DMS79 (cell line): ENCODE measurements around the gene NUDT7.

Experiments used
- DNase-seq: peaks from one replicate; lab custom pipeline; 2025; lab: John Stamatoyannopoulos, UW

NUDT7 gene

DNA sequence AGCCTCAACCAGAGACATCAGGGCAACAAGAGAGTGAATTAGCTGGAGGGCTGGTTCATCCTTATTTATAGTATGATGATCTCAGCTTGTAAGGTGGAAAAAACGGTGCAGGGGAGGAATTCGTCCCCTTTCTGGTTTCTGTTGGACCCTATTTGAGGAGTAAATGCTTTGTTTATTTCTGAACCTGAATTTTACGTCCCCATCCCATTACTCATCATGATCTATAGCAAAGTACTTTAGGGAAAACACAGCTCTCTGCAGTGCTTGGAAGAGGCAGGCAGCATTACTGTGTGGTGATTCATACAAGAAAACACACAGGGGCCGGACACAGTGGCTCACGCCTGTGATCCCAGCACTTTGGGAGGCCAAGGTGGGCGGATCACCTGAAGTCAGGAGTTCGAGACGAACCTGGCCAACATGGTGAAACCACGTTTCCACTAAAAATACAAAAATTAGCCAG lies 58.1 kb downstream of the NUDT7 start:
- no peak for DNase-seq

DNA sequence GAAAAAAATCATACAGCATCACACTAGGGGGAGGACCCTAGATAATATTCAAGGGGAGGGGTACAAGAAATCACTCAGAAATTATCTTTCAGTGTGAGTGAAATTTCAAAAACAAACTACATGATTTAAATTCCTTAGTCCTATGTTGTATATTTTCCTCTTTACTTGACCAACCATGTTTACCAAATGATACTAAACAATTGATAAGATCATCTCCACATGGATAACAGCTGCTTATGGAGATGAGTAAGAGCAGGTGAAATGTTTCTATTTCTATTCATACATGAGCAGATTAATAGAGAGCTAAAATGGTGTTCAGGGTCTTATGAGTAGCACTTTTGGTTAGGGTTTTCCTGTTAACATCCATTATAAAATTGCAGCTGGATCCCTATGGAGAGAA lies 58.8 kb downstream of the NUDT7 start:
- DNase-seq: no peak

DNA sequence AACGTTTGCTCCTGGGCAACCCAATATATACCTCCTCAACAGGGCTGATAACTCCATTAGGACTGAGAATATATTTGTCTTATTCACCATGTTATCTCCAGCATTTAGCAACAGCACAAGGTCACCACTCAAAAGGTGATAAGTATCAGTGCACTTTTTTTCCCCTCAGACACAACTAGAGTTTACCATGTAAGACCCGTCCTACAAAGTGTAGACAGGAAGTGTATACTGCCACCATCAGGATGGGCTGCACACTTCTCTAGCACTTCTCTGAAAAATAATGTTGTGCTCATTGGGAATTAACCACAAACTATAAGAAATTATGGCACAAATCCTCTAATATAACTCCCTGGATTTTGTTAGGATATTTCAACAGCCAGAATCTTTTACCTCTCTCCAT lies 60.4 kb downstream of the NUDT7 start:
- DNase-seq: no peak

DNA sequence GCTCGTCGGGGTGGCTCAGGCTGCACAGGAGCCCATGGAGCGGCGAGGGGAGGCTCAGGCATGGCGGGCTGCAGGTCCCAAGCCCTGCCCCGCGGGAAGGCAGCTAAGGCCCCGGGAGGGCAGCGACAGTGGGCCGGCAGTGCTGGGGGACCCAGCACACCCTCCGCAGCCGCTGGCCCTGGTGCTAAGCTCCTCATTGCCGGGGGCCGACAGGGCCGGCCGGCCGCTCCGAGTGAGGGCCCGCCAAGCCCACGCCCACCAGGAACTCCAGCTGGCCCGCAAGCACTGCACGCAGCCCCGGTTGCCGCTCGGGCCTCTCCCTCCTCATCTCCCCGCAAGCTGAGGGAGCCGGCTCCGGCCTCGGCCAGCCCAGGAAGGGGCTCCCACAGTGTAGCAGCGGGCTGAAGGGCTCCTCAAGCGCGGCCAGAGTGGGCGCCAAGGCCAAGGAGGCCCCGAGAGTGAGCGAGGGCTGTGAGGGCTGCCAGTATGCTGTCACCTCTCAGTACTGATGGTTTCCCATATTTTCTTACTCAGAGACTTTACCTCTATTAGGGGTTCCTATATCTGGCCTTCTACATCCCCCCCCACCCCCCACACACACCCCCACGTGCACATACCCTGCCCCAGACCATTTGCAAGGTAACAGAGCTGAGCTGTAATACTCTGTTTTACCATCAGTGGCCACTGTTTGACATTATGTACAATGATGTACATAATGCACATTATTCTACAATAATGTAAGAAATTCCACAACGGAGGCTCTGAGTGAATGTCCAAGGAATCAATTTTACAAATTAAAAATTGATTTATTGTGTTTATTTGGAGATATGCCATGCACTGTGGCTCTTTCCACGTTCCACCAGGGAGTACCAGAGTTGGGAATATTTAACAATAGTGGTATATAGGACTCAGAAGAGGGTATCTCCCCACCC lies 62.4 kb downstream of the NUDT7 start:
- no peak for DNase-seq

DNA sequence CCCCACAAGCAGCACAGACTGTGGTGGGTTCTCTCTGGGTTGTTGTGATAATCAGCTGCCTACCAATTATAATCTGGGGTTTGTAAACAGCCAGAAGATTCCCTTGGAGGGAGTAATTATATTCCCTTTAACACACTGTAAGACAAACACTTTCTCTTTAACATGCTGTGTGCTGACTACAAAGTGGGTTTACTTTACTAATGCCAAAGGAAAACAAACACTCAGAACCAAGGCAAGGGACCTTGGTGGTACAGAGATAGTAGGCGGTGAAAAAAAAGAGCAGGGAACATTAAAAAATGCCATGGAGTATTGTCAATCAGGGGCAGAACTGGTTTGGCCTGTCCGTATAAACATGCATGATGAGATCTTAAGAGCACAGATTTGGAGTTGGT lies 63.1 kb downstream of the NUDT7 start:
- no peak for DNase-seq

DNA sequence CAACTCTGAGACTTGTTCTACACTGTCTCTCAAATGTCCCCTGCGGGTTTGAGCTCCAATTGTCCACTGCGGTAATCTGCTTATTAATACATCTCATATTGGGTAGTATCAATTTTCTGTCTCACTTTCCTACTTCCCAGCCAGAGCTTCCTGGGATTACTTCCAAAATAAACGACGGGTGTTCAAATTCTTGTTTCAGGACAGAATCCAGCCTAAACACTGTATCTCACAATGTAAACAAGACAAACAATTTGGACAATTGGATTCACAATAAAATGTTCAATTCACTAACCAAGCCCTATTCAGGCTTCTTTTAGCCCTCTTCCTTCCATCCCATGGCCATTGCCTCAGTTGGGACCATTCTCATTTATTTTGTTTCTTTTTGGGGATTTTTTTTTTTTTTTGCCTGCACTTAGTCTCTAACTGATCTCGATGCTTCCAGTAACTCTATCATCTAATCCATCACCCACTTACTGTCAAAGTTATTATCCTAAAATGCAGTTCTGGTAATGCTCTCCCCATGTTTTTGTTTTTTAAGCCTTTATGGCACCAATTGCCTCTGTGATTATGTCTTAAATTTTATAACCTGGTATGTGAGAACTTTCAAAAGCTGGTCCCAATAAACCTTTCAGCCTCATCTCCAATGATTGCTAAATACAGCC lies 64.0 kb downstream of the NUDT7 start:
- DNase-seq: no peak

DNA sequence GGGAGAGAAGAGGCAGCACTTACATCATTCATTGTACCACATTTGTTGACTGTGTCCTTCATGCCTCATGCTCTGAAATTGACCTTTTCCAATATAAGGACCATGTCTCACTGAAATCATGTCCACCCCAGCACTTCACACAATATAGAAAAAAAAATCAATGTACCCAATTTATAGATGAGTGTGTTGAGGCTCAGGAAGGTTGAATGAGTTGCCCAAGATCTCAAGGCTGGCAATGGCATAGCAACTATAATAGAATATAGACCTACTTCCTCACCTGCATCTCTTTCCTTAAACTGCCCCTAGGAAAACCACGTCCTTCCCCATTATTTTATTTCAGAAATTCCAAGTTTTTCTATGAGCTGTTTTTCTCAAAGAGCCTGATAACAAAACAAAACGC lies 65.1 kb downstream of the NUDT7 start:
- DNase-seq: no peak

DNA sequence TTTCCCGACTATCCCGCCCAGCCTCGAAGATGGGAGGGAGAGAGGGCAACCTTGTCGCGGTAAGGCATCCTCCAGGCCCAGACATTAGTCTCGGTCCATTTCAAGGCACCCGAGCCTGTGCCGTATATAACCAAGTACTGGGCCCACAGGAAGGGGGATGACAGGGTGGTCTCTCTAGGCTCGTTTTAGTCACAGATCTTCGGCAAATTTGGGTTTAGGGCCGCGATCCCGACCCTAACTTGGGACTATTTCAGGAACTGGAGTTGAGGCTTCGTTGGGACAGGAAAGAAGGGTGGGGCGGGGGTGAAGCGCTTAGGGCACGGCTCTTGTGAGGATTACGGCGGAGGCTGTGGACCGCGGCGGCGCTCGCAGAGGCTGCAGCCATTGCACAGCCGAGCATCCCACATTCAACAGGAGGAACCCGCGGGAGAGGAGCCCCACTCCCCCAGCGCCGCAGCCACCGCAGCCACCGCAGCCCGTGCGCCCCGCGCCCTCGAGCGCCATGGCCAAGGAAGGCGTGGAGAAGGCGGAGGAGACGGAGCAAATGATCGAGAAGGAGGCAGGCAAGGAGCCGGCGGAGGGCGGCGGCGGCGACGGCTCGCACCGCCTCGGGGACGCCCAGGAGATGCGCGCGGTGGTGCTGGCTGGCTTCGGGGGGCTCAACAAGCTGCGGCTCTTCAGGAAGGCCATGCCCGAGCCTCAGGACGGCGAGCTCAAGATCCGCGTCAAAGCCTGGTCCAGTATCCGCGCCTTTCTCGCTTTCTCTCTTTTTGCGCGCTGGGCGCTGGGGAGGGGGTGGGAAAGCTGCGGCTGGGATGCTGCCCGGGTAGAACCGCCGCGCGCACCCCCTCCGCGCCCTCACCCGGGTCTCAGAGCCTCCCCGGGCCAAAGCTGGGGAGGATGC lies 66.1 kb downstream of the NUDT7 start, which contains the start of gene VAT1L:
TSS of gene VAT1L (plus strand) at position 384 of the 904 bp plus-strand sequence. CDS start at position 503, 119 bp downstream.
- no peak for DNase-seq

DNA sequence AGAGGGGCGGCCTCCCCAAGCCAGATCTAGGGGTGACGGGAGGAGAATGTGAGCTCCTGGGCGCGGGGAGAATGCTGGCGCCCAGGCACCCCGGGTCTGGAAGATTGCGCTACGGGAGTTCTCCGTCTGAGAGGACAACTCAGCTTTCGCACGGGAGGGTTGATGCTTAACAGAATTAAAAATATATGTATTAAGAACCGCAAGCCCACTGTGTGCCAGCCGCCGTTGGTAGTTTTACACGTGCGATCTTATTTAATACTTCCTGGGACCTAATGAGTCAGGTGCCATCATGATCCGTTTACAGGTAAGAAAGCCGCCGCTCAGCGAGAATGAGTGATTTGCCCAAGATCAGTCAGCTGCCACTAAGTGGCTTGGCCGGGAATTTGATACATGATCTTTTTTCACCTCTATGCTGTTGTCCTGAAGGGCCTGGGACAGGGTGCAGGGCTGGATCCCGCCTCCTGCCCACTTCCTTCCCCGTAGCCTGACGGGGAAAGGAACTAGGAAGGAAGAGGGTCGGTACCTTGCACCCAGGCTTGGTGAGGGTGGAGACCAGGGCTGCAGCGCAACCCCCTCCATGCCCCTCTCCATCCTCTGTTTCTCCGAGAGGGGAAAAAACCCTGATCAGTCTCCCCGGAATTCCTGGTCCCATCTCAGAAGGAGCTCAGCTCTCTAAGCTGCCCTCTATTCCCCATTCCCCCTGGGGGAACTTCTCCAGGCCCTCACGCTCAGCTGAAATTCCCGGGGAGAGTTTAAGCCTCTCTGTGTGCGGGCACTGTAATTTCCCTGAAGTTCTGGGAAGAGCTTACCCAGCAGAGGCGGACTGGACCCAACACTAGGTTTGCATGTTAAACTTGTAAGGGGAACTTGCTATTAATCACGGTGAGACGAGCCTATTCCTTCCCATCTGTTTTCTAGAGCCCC lies 67.0 kb downstream of the NUDT7 start:
- DNase-seq: no peak

DNA sequence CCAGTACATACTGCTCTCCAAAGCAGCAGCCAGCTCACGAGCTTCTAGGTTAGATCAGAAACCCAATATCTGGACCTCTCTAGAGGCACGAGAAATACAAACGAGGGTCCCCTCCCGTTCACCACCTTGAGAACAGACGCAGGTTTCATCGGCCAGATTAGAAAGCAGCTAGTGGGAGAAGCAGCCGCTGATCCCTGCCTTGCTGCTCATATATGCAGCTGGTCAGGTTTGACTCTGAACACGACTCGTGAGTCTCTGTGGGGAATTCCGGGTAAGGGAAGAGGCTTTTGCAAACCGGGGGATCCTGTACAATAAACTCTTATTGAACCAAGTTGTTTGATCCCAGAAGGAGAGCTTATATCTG lies 67.7 kb downstream of the NUDT7 start:
- DNase-seq: no peak

DNA sequence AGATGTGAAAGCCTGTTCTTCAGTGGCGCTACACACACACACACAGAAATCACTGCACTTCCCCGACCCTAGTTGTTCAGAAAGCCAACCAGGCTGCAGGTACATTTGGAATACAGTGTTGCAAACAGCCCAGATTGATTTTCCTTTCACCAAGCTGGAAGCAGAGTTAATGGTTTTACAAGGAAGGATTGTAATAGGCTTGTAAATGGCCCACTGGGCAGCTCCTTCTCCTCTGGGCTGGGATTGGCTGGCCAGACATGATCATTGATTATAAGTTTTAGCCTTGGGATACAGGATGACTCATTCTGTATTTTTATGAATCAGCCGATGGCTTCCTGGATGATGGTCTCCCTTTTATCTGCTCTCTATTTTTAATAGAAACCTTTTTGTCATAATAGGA lies 68.6 kb downstream of the NUDT7 start:
- DNase-seq: no peak
